Activated CD4-positive, alpha-beta T cell treated with anti-CD3 and anti-CD28 coated beads, Interleukin-2, amount 50 U/mL, for 1 hour (primary cell): ENCODE results near the gene B3GAT1.

Source experiments
- DNase-seq: peaks from one replicate; pipeline ENCODE4 v3.0.0-alpha.2; 2020

The B3GAT1 gene

GRCh38 chr11:134388590-134388989 lies 23.5 kb downstream of the B3GAT1 start:
- DNase-seq: no peak

DNA sequence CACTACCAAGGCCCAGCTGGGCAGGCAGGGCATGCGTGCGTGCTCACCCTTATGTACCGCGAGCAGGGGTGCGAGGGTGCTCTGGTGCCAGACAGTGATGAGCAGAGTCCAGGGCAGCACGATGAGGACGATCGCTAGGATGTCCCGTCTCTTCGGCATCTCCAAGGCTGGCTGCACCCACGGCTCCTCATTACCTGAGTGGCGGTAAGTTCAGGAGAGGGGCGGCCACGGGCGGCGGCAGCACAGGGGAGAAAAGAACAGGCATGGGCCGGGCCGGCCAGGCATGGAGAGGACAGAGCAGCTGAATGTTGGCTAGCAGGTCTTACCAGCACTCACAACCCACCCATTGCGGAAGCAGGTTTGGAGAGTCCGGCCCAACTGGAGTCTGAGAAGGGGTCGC lies 24.5 kb downstream of the B3GAT1 start:
- no peak for DNase-seq

DNA sequence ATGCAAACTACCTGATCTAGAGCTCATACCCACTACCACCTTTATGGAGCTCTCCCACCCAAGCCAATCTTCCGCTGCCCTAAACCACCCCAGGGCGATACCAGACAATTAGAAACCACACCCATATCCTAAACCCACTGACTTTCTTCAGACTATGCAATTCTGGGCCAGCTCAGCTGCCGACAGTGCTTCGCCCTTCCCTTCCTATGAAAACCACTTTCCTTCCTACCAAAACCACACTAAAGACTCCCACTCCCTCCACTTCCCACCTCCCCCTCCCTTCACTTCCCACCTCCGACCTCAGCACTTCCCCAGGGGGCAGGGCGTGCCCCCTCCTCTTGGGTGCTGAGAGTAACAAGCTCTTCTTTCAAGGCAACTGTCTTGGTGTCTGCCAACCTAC lies 25.1 kb downstream of the B3GAT1 start:
- no peak for DNase-seq

DNA sequence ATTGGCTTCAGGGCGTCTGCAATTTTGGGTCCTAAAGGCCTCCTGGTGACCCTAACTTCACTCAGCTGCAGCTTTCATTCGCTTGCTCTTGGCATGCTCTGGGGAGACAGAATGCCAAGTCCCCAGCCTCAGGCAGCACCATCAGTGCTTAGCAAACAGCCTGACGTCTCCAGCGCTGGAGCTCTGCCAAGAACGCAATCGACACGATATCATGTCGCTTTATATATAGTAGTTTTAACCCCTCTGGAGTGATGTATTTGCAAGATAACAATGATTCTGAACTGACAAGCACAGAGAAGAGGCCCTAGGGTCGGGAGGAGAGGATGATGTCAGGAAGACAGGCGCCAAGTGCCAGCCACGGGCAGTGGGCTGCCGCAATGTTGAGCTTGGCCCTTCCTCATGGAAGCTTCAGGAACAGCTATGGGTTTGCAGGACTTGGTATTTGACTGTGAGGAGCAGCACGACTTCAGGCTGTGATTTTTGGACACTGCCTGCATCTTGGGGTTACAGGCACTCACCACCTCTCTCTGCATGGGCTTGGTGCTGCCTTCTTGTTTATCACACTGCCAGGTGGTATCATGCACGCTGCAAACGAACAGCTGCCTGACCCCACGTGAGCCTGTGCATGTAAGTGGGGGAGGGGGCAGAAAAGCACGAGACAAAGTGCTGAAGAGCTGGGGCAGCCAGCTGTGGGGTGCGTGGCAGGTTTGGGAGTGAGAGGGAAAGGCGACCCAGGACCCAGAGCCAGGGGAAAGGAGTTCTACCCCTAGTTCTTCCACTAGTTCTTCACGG lies 26.1 kb downstream of the B3GAT1 start:
- no peak for DNase-seq

- no peak for DNase-seq
These were observed 26.9 kb downstream of the B3GAT1 start for GRCh38 chr11:134385171-134385570.

- no peak for DNase-seq
These were observed 27.6 kb downstream of the B3GAT1 start for GRCh38 chr11:134384406-134384805.

DNA sequence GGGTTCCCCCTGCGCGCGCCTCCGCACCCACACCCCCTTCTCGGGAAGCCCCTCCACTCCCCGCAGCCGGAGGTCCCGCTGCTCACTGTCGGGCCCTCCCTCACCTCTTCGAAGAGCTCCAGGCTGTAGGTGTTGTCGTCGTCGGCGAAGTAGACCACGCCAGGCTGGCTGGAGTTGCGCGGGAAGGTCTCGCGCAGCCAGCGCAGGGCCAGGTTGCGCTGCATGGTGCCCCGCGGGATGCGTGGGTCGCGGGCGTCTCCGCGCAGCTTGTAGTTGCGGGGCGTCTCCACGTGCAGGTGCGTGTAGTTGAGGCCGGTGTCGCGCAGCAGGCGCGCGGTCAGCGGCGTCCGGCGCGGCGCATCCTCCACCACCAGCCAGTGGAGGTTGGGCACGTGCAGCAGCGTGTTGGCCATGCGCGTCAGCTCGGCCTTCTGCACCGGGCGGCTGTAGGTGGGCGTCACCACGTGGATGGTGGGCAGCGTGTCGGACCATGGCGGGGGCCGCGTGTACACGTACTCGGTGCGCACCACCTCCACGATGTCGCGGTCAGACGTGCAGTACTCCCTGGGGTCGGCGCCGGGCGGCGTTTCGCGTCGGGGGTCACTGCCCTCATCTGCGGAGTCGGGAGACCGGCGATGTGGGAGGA lies 28.3 kb downstream of the B3GAT1 start:
- no peak for DNase-seq

DNA sequence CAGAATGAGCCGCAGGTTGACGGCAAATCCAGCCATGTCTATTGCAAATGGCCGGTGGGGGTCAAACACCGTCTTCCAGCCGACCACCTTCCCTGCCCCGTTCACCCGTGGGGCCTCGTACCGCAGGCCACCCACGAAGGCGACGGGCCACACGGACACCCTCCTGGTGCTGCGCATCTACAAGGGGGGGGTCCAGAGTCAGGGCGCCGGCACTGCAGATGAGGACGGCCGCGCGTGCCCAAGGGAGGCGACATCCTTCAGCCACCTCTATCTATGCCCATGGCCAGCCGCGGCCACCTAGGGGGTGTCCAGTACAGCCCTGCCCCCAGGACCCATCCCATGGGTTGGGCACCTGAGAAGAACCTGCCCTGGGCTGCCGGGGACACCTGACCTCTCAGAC lies 29.2 kb downstream of the B3GAT1 start:
- no peak for DNase-seq

DNA sequence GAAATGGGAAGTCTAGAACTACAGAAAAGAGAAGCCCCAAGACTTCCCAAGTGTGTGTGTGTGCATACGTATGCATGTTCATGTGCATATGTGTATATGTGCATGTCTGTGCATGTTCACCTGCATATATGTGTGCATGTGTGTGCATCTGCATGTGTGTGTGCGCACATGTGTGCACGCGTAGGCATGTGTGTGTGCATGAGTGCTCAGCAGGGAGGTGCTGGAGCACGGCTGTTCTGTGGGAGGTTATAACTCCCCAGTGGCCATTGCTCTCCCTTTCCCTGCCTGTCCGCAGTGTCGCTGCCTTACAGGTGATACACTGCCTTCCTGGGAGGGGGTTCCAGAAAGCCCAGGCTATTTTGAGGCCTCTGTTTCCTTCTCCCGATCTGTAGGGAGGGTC lies 29.8 kb downstream of the B3GAT1 start:
- DNase-seq: no peak

DNA sequence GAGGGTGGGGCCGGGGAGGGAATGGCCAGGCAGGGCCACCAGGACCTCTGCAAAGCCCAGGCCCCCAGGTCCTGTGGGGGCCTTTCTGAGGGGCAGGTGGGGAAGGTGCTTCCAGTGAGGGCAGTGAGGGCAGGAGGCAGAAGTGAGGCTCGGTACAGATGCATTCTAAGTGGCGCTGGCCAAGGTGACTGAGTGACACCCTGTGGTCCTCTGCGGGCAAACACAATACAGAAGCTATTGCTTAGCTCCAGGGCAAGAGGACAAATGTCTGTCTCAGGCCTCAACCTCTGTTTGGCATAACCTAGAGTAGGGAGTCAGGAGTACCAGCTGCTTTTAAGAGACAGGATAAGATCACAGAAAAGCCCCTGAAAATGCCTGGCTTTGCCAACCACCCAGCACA lies 31.3 kb downstream of the B3GAT1 start:
- no peak for DNase-seq

GRCh38 chr11:134380229-134380628 lies 31.8 kb downstream of the B3GAT1 start:
- DNase-seq: no peak

- no peak for DNase-seq
These were observed 32.8 kb downstream of the B3GAT1 start for GRCh38 chr11:134379241-134379640.

DNA sequence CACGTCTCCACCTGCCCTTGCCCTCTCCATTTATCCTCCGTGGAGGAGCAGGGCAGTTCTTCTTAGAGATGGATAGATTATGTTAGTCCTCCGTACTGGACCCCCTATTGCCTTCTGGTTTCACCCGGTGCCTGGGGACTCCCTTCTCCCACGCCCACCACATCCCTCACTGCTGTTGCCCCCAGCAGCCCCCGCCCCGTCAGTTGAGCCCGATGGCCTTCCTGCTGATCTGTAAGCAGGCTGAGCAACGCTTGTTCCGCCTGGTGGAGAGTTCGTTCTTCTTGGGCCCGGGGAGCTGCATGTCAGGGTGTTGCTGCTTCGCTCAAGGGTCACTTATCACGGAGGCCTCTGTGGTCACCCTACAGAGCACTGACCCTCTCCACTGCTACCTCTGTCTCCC lies 34.2 kb downstream of the B3GAT1 start:
- DNase-seq: no peak

DNA sequence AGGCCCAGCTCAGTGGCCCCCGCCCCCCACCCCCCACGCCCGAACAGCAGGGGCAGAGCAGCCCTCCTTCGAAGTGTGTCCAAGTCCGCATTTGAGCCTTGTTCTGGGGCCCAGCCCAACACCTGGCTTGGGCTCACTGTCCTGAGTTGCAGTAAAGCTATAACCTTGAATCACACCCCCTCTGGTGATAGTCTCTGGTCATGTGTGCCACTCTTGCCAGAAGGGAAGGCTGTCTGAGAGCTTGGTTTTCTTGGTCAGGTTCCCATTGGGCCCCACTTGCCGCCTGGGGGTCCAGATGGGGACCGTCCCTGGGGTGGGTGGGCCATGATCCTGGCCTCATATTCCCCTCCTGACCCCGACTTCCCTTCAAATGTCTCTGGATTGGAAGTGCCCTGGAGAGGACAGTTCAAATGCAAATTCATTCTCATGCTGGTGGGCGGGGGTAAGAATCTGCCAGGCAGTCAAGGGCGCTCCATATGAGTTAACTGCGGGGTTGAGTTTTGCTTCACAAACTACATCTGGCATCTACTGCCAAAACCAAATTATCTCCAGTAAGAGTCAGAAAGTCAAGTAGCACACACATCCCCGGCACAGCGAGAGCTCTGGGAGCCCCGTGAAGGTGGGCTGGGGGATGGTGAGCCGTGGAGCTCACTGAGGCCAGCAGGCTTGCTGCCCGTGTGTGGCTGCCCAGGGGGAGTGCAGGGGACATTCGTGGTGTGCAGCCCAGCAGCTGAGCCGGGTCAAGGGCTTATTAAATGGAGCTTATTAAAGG lies 35.7 kb downstream of the B3GAT1 start:
- no peak for DNase-seq

DNA sequence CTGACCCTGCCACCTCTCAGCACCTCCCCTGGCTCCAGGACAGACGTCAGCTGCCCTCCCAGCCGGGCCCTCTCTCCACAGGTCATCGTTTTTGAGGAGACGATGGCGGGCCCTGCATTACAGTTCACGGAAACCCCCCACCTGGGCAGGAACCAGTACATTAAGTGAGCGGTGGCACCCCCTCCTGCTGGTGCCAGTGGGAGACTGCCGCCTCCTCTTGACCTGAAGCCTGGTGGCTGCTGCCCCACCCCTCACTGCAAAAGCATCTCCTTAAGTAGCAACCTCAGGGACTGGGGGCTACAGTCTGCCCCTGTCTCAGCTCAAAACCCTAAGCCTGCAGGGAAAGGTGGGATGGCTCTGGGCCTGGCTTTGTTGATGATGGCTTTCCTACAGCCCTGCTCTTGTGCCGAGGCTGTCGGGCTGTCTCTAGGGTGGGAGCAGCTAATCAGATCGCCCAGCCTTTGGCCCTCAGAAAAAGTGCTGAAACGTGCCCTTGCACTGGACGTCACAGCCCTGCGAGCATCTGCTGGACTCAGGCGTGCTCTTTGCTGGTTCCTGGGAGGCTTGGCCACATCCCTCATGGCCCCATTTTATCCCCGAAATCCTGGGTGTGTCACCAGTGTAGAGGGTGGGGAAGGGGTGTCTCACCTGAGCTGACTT lies 37.0 kb downstream of the B3GAT1 start:
- DNase-seq: no peak

GRCh38 chr11:134374171-134374570 lies 37.9 kb downstream of the B3GAT1 start:
- no peak for DNase-seq

DNA sequence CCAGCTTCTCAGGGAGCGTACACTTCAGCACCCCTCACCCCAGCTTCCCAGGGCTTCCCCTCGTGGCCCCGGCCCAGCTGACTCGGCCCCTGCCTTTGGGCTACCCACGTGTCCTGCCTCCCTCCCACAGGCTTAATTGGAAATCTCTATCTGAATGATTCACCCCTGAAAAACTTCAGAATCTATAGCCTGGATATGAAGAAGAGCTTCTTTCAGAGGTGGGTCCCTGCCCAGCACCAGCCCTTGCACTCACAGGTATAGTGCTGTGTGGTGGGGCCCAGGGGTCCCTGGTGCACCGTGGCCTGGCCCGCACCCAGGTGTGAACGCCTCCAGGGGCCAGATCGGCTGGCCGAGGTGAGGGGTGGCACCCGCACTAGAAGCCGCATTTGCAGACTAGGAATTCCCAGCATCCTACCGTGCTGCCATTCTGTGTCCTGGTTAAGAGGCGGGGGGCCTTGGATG lies 38.4 kb downstream of the B3GAT1 start:
- DNase-seq: no peak

- no peak for DNase-seq
These were observed 39.1 kb downstream of the B3GAT1 start for GRCh38 chr11:134372961-134373360.

GRCh38 chr11:134372536-134372935 lies 39.5 kb downstream of the B3GAT1 start:
- DNase-seq: no peak

DNA sequence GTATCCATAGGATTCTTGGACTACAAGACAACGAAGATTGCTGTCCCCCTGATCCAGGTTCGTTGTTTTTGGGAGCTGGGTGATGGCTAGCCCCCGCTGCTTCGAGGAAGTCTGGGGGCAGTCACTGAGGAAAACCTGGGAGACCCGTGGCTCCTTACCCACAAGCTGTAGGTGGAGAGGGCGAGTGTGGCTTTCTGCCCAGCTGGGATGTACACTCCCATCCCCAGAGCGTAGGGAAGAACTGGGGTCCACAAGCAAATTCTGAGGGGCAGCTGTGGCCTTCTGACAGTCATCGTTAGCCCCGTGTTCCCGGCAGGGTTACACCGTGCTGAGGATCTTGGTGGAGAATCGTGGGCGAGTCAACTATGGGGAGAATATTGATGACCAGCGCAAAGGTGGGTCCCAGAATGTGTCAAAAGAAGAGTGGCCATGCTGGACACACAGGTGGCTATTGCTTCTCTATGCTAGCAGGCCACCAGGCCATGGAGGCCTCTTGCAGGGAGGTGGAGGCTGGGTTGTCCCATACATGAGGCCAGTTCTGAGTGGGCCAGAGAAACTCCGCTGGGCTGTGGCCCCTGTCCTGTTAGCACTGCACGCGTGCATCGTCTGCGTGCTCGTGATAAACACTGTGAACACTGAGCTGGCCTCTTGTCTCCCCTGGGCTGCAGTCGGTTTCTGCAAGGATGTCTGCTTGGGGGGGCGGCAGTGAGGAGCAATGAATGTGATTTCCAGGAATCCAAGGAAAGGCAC lies 40.4 kb downstream of the B3GAT1 start:
- DNase-seq: no peak

DNA sequence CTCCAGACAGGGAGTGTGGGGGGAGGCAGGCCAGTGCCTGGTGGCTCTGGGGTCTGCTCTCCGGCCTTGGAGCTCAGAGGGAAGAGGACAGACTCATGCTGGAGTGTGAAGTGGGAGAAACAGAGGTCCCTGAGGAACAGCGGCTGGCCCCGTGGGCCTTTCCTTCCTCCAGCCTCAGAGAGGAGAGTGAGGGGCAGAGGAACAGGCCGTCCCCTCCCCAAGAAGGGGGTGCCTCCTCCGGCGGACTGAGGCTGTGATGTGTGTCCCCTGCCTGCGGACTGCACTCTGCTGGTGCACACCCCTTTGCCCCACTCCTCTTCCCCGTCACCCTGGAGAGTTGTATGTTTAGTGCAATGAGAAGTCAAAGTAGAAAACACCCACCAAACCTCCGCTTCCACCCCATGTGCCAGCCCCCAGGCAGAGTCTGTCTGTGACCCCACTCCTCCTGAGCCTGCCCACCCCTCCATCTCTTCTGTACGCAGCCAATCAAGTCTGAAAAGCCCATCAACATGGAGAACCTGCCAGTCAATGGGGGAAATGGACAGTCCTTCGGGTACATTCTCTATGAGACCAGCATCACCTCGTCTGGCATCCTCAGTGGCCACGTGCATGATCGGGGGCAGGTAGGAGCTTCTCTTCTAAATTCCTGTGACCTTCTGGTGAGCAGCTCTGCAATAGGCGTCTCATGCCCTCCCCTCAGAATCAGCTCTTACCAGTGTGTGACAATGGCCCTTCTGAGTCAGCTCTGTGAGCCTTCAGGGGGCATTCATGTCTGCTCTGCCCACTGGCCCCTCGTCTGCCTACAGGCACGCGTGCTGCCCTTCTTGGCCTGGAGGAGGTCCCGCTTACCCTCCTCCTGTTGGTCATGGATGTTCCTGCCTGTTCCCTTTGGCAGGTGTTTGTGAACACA lies 41.3 kb downstream of the B3GAT1 start:
- no peak for DNase-seq
